Mesenchymal stem cell (in vitro differentiated cells and primary cell): ENCODE data around the gene HRAS.

ENCODE experiments used
- DNase-seq: peaks from one replicate; pipeline ENCODE4 v3.0.0-alpha.2; 2013
- H2AFZ ChIP-seq: one replicate; pipeline ENCODE4 v1.6.1; 2013; ENCODE audit warnings: low read depth, mild to moderate bottlenecking, control low read depth, inconsistent platforms, low read length, moderate library complexity
- H2AK5ac ChIP-seq: 2 replicates; pipeline ENCODE4 v1.6.1; 2013; ENCODE audit warnings: low read length, moderate library complexity, mild to moderate bottlenecking, inconsistent platforms; ENCODE audit not compliant: severe bottlenecking
- H2BK120ac ChIP-seq: one replicate; pipeline ENCODE4 v1.6.1; 2013; ENCODE audit warnings: low read depth, mild to moderate bottlenecking, inconsistent platforms, low read length, moderate library complexity
- H2BK12ac ChIP-seq, 2 experiments: one replicate each; pipeline ENCODE4 v1.6.1; 2013; ENCODE audit warnings: inconsistent platforms in 2 of 2, low read length in 2 of 2, mild to moderate bottlenecking in 2 of 2, moderate library complexity in 2 of 2, control low read depth in 1 of 2
- H2BK15ac ChIP-seq: one replicate; pipeline ENCODE4 v1.6.1; 2013; ENCODE audit warnings: mild to moderate bottlenecking, low read depth, inconsistent platforms; ENCODE audit not compliant: poor library complexity, severe bottlenecking
- H2BK5ac ChIP-seq: 2 replicates; pipeline ENCODE4 v1.6.1; 2013; ENCODE audit warnings: low read depth, mild to moderate bottlenecking, low read length, control low read depth, inconsistent platforms; ENCODE audit not compliant: poor library complexity, severe bottlenecking
- H3K14ac ChIP-seq, 2 experiments: one replicate each; pipeline ENCODE4 v1.6.1; 2013; ENCODE audit warnings: inconsistent platforms in 2 of 2, low read length in 2 of 2, control low read depth in 1 of 2, mild to moderate bottlenecking in 1 of 2, moderate library complexity in 1 of 2
- H3K18ac ChIP-seq, 2 experiments: one replicate each; pipeline ENCODE4 v1.6.1; 2013; ENCODE audit warnings: inconsistent platforms in 2 of 2, low read length in 2 of 2, control low read depth in 1 of 2, low read depth in 1 of 2, mild to moderate bottlenecking in 1 of 2
- H3K23ac ChIP-seq, 2 experiments: one replicate each; pipeline ENCODE4 v1.6.1; 2013; ENCODE audit warnings: inconsistent platforms in 2 of 2, low read length in 2 of 2, mild to moderate bottlenecking in 2 of 2, moderate library complexity in 2 of 2, control low read depth in 1 of 2
- H3K27ac ChIP-seq: 2 replicates; pipeline ENCODE4 v1.5.1; 2013; ENCODE audit warnings: mild to moderate bottlenecking, moderate library complexity, low read length, control low read depth, inconsistent platforms; ENCODE audit not compliant: poor library complexity, severe bottlenecking
- H3K27me3 ChIP-seq, 2 experiments: 2 replicates each; pipeline versions ENCODE4 v1.6.1 to v1.7.0; 2013; ENCODE audit warnings: low read length in 2 of 2, mild to moderate bottlenecking in 2 of 2, moderate library complexity in 2 of 2, control low read depth in 1 of 2, inconsistent platforms in 1 of 2; ENCODE audit not compliant: control insufficient read depth in 1 of 2, insufficient read depth in 1 of 2
- H3K36me3 ChIP-seq, 2 experiments: 2 replicates each; pipeline versions ENCODE4 v1.6.1 to v1.7.0; 2013; ENCODE audit warnings: low read length in 2 of 2, control low read depth in 1 of 2, inconsistent platforms in 1 of 2, low read depth in 1 of 2, mild to moderate bottlenecking in 1 of 2; ENCODE audit not compliant: insufficient read depth in 2 of 2, control insufficient read depth in 1 of 2
- H3K4ac ChIP-seq, 2 experiments: one replicate each; pipeline ENCODE4 v1.6.1; 2013; ENCODE audit warnings: inconsistent platforms in 2 of 2, low read length in 2 of 2, mild to moderate bottlenecking in 2 of 2, moderate library complexity in 2 of 2, control low read depth in 1 of 2, low read depth in 1 of 2
- H3K4me1 ChIP-seq: 2 replicates; pipeline ENCODE4 v1.6.1; 2013; ENCODE audit warnings: low read depth, low read length, control low read depth; ENCODE audit not compliant: control insufficient read depth, insufficient read depth
- H3K4me2 ChIP-seq: 2 replicates; pipeline ENCODE4 v1.6.1; 2013; ENCODE audit warnings: low read length, mild to moderate bottlenecking, inconsistent platforms; ENCODE audit not compliant: poor library complexity, severe bottlenecking
- H3K4me3 ChIP-seq, 2 experiments: 2 replicates each; pipeline versions ENCODE4 v1.5.1 to v1.7.0; 2013; ENCODE audit warnings: low read length in 2 of 2, mild to moderate bottlenecking in 2 of 2, control low read depth in 1 of 2, low read depth in 1 of 2; ENCODE audit not compliant: insufficient read depth in 1 of 2
- H3K79me1 ChIP-seq: replicated peaks from 2 replicates; pipeline ENCODE4 v1.6.1; 2013; ENCODE audit warnings: mild to moderate bottlenecking, control low read depth, low read length, inconsistent platforms; ENCODE audit not compliant: poor library complexity, severe bottlenecking
- H3K9ac ChIP-seq: 2 replicates; pipeline ENCODE4 v1.7.0; 2013; ENCODE audit warnings: mild to moderate bottlenecking, low read length, moderate library complexity
- H3K9me3 ChIP-seq: 2 replicates; pipeline ENCODE4 v1.7.0; 2013; ENCODE audit warnings: mild to moderate bottlenecking, low read length; ENCODE audit not compliant: control insufficient read depth
- H4K8ac ChIP-seq: one replicate; pipeline ENCODE4 v1.6.1; 2013; ENCODE audit warnings: inconsistent platforms, mild to moderate bottlenecking, low read length, moderate library complexity
- H4K91ac ChIP-seq: one replicate; pipeline ENCODE4 v1.6.1; 2013; ENCODE audit warnings: mild to moderate bottlenecking, low read length, inconsistent platforms
- WGBS: methylation state at CpG from one replicate; pipeline ENCODE4 v1.1.7; 2013; ENCODE audit warnings: mixed read lengths; 5-methylcytosine and 5-hydroxymethylcytosine counted together

Gene HRAS

GRCh38 chr11:563066-563811, 27.9 kb upstream of the HRAS start:
- H3K27me3 ChIP-seq, result peaks cover 0 to 45% of the 10 kb centered on the region in 2 experiments
- no peak overlapping the region for H2BK5ac ChIP-seq
- no peak overlapping the region for H3K4ac ChIP-seq
- no peak overlapping the region for H3K14ac ChIP-seq
- no peak for DNase-seq
- WGBS, result 92% methylated on average over 18 of the region's 18 CpGs
- no peak overlapping the region for H3K9ac ChIP-seq
- no peak overlapping the region for H3K4me2 ChIP-seq
- H3K27ac ChIP-seq, result no peak overlapping the region
- no peak overlapping the region for H2BK120ac ChIP-seq
- no peaks in the 10 kb centered on the region for H3K9me3 ChIP-seq
- no peak overlapping the region for H2AFZ ChIP-seq
- no peak overlapping the region for H2BK15ac ChIP-seq
- H3K79me1 ChIP-seq, result peaks cover 28% of the 10 kb centered on the region
- no peak overlapping the region for H4K8ac ChIP-seq
- H2BK12ac ChIP-seq, result no peak overlapping the region
- H3K23ac ChIP-seq, result no peak overlapping the region
- H3K4me1 ChIP-seq, result peaks cover 54% of the 10 kb centered on the region
- peak overlapping the region; percentile 53 for H4K91ac ChIP-seq
- H3K18ac ChIP-seq, result no peak overlapping the region
- H3K4me3 ChIP-seq, result no peak overlapping the region
- H3K36me3 ChIP-seq, result peaks cover 0 to 42% of the 10 kb centered on the region in 2 experiments
- H2AK5ac ChIP-seq, result no peak overlapping the region

DNA sequence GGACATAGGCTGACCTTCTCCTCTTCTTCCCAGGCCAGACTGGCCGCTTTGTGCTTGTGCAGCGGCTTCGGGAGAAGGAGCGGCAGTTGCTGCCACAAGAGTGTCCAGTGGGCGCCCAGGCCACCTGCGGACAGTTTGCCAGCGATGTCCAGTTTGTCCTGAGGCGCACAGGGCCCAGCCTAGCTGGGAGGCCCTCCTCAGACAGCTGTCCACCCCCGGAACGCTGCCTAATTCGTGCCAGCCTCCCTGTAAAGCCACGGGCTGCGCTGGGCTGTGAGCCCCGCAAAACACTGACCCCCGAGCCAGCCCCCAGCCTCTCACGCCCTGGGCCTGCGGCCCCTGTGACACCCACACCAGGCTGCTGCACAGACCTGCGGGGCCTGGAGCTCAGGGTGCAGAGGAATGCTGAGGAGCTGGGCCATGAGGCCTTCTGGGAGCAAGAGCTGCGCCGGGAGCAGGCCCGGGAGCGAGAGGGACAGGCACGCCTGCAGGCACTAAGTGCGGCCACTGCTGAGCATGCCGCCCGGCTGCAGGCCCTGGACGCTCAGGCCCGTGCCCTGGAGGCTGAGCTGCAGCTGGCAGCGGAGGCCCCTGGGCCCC, 26.8 kb upstream of the HRAS start:
- no peak overlapping the region for H2BK15ac ChIP-seq
- H3K27ac ChIP-seq, result no peak overlapping the region
- H2BK120ac ChIP-seq, result no peak overlapping the region
- peaks cover 22% of the 10 kb centered on the region for H3K79me1 ChIP-seq
- H4K91ac ChIP-seq, result no peak overlapping the region
- WGBS, result 96% methylated on average over 29 of the region's 29 CpGs
- peaks cover 0 to 38% of the 10 kb centered on the region in 2 experiments for H3K36me3 ChIP-seq
- no peak overlapping the region for H3K23ac ChIP-seq
- H3K27me3 ChIP-seq, result peaks cover 3 to 56% of the 10 kb centered on the region in 2 experiments
- peaks cover 45% of the 10 kb centered on the region for H3K4me1 ChIP-seq
- no peak overlapping the region for H2BK5ac ChIP-seq
- no peak overlapping the region for H2AFZ ChIP-seq
- H2BK12ac ChIP-seq, result no peak overlapping the region
- no peak overlapping the region for H3K18ac ChIP-seq
- no peak overlapping the region for H3K9ac ChIP-seq
- H3K14ac ChIP-seq, result no peak overlapping the region
- H4K8ac ChIP-seq, result no peak overlapping the region
- DNase-seq, result no peak
- H3K4me2 ChIP-seq, result peak overlapping the region; percentile 70
- no peaks in the 10 kb centered on the region for H3K9me3 ChIP-seq
- no peak overlapping the region for H3K4ac ChIP-seq
- H3K4me3 ChIP-seq, result peak overlapping the region in 1 of 2 experiments; percentile 87
- peak overlapping the region; percentile 85 for H2AK5ac ChIP-seq

DNA sequence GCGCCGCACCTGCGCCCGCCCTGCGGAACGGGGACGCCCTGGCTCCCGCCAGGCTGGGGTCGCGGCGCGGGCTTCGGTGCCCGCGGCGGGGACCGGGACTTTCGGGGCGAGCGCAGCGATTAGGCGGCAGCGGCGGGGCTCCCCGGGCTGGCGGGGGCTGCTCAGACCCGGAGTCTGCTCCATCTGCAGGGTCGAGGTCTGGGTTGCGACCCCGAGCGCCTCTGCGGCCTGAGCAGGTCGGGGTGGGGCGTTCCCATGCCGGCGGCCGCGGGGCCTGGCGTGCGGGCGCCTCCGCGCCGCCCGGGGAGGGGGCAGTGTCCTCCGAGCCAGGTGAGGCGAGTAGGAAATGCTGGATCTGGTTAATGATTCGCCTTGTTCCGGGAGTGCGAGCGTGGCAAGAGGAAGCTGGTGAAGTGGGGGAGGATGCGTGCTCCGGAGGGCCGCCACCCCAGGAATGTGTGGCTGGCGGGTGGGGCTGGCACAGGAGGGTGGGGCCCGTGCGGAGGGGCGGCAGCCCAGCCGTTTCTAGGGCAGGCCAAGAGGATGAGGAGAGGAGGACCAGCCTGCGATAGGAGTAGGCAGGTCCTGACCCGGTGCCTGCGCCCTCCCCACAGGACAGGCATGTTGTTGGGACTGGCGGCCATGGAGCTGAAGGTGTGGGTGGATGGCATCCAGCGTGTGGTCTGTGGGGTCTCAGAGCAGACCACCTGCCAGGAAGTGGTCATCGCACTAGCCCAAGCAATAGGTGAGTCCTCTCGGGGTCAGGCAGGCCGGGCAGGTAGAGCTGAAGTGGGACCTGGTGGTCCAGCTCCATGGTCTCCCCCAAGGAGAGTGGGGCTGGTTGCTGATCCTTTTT, 26.0 kb upstream of the HRAS start:
- Histone ChIP-seq H4K8ac (no peak overlapping the region), H3K36me3 (peaks cover 0 to 35% of the 10 kb centered on the region in 2 experiments), H3K4me3 (peak overlapping the region; percentile 71 to 87), H3K9me3 (no peaks in the 10 kb centered on the region), H3K14ac (peak overlapping the region in 1 of 2 experiments; percentile 66), H3K9ac (no peak overlapping the region), H2BK120ac (peak overlapping the region; percentile 36), H3K4me2 (peak overlapping the region; percentile 70), H3K4me1 (peaks cover 42% of the 10 kb centered on the region), H2BK5ac (peak overlapping the region; percentile 92), H3K4ac (no peak overlapping the region), H2BK12ac (no peak overlapping the region), H2AK5ac (peak overlapping the region; percentile 85), H3K79me1 (peaks cover 20% of the 10 kb centered on the region), H2BK15ac (no peak overlapping the region), H3K27ac (peak overlapping the region; percentile 27), H3K27me3 (peaks cover 8 to 64% of the 10 kb centered on the region in 2 experiments), H3K23ac (no peak overlapping the region), H3K18ac (no peak overlapping the region), H2AFZ (peak overlapping the region; percentile 72), H4K91ac (no peak overlapping the region)
- DNase-seq, result no peak
- 11% methylated on average over 55 of the region's 67 CpGs for WGBS
